ENCODE results near the gene MTG2. TPM values are rescaled to one million over a fixed set of nuclear protein-coding genes. Genes with fewer than 3 reads are reported as not detected.

The MTG2 gene
- total RNA-seq, 1 experiment from 2014 or later: 56.8 TPM

DNA sequence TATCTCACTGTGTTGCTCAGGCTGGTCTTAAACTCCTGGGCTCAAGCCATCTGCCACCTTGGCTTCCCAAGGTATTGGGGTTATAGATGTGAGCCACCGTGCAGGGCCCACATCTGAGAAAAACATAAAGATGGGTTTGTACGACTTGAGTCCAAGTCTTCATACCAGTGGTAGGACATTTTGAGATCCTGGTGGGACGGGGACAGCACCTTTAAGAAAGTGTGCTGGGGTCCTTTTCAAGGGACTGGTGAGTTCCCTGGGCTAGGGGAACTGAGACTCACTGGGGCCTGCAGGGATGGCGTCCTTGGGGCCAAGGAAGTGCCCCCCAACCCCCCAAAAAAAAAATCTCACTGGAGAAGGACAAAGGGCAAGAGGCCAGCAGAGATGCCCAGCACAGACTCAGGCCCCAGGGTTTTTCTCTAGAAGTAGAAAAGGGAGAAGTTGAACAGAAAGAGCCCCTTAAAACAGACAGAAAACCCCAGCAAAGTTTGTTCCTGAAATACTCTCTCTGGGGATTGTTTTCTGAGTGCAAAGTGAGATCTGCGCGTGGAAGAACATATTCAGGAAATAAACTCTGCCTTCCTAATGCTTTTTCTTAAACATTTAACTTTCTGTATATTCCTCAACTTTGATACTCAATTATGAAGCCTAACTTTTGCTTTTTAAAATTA is 66.2 kb downstream of the MTG2 start:
- ChIA-PET CTCF (no interaction called here), POLR2A (no interaction called here)
- Histone ChIP-seq H3K27ac (ENCODE audit: low read length) (no peak overlapping the region), H3K4me1 (ENCODE audit: control insufficient read depth, insufficient read depth, low read length) (no peaks in the 10 kb centered on the region; the same call in 1 of the 2 replicates), H3K27me3 (ENCODE audit: control insufficient read depth, insufficient read depth, low read length) (no peaks in the 10 kb centered on the region), H3K36me3 (ENCODE audit: control insufficient read depth, insufficient read depth, low read length) (no peaks in the 10 kb centered on the region), H3K9me3 (ENCODE audit: control insufficient read depth, insufficient read depth, low read depth, low read length) (no peaks in the 10 kb centered on the region), H3K4me3 (ENCODE audit: low read depth in 2 of 2, low read length in 2 of 2) (no peak overlapping the region)
- no TSS peak for BruUV-seq (replicated peaks)
- ATAC-seq (no peak), DNase-seq (ENCODE audit: low read depth, low spot score) (no peak)
- TF ChIP-seq POLR2AphosphoS5 (IDR thresholded peaks at IDR 0.05; ENCODE audit: low read depth, low read length) (no peak), SIN3A (IDR thresholded peaks at IDR 0.05; ENCODE audit: borderline replicate concordance, insufficient read depth, low read depth, low read length) (no peak)
- in situ Hi-C loops (cut with HindIII; ENCODE audit: low pct_unique_long_range_greater_than_20kb, low sequenced_read_pairs) (no loop called here), intact Hi-C loops (cut with micrococcal nuclease; ENCODE audit: unreplicated experiment) (no loop called here)

DNA sequence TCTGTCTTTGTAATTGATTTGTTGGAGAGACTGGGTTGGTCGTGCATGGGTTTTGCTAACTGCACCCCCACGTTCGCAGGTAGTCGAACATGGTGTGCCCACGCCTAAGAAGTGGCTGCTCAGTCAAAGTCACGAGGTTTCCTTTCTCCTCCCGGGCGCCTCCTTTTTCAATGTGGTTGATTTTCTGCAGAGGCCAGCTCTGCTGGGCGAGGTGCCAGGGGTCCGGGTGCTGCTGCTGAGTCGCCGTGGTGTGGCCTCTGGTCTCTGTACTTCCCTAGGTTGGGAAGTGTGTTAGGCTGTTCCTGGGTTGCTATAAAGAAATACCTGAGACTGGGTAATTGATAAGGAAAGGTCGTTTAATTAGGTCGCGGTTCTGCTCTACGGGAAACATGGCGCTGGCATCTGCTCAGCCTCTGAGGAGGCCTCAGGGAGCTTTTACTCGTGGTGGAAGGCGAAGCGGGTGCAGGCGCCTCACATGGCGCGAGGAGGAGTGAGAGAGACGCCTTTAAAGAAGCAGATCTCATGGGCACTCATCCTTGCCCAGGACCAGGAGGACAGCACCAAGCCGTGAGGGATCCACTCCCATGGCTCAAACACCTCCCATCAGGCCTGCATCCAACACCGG is 69.6 kb downstream of the MTG2 start:
- Histone ChIP-seq H3K4me3 (ENCODE audit: low read depth in 2 of 2, low read length in 2 of 2) (no peak overlapping the region), H3K9me3 (ENCODE audit: control insufficient read depth, insufficient read depth, low read depth, low read length) (no peaks in the 10 kb centered on the region), H3K4me1 (ENCODE audit: control insufficient read depth, insufficient read depth, low read length) (no peaks in the 10 kb centered on the region; the same call in 1 of the 2 replicates), H3K27me3 (ENCODE audit: control insufficient read depth, insufficient read depth, low read length) (no peaks in the 10 kb centered on the region), H3K36me3 (ENCODE audit: control insufficient read depth, insufficient read depth, low read length) (no peaks in the 10 kb centered on the region), H3K27ac (ENCODE audit: low read length) (no peak overlapping the region)
- ChIA-PET POLR2A (no interaction called here), CTCF (no interaction called here)
- TF ChIP-seq, protein P1, sequence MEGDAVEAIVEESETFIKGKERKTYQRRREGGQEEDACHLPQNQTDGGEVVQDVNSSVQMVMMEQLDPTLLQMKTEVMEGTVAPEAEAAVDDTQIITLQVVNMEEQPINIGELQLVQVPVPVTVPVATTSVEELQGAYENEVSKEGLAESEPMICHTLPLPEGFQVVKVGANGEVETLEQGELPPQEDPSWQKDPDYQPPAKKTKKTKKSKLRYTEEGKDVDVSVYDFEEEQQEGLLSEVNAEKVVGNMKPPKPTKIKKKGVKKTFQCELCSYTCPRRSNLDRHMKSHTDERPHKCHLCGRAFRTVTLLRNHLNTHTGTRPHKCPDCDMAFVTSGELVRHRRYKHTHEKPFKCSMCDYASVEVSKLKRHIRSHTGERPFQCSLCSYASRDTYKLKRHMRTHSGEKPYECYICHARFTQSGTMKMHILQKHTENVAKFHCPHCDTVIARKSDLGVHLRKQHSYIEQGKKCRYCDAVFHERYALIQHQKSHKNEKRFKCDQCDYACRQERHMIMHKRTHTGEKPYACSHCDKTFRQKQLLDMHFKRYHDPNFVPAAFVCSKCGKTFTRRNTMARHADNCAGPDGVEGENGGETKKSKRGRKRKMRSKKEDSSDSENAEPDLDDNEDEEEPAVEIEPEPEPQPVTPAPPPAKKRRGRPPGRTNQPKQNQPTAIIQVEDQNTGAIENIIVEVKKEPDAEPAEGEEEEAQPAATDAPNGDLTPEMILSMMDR (IDR thresholded peaks at IDR 0.05): no peak
- TF ChIP-seq TCF7L2 (IDR thresholded peaks at IDR 0.05; ENCODE audit: low read depth, low read length) (no peak), SIN3A (IDR thresholded peaks at IDR 0.05; ENCODE audit: borderline replicate concordance, insufficient read depth, low read depth, low read length) (no peak), POLR2AphosphoS5 (IDR thresholded peaks at IDR 0.05; ENCODE audit: low read depth, low read length) (no peak)
- TF ChIP-seq, protein P2, sequence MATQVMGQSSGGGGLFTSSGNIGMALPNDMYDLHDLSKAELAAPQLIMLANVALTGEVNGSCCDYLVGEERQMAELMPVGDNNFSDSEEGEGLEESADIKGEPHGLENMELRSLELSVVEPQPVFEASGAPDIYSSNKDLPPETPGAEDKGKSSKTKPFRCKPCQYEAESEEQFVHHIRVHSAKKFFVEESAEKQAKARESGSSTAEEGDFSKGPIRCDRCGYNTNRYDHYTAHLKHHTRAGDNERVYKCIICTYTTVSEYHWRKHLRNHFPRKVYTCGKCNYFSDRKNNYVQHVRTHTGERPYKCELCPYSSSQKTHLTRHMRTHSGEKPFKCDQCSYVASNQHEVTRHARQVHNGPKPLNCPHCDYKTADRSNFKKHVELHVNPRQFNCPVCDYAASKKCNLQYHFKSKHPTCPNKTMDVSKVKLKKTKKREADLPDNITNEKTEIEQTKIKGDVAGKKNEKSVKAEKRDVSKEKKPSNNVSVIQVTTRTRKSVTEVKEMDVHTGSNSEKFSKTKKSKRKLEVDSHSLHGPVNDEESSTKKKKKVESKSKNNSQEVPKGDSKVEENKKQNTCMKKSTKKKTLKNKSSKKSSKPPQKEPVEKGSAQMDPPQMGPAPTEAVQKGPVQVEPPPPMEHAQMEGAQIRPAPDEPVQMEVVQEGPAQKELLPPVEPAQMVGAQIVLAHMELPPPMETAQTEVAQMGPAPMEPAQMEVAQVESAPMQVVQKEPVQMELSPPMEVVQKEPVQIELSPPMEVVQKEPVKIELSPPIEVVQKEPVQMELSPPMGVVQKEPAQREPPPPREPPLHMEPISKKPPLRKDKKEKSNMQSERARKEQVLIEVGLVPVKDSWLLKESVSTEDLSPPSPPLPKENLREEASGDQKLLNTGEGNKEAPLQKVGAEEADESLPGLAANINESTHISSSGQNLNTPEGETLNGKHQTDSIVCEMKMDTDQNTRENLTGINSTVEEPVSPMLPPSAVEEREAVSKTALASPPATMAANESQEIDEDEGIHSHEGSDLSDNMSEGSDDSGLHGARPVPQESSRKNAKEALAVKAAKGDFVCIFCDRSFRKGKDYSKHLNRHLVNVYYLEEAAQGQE (IDR thresholded peaks at IDR 0.05; ENCODE audit: insufficient read depth in 1 of 2, low read depth in 2 of 2, low read length in 1 of 2): no peak
- no TSS peak for BruUV-seq (replicated peaks)
- DNase-seq (ENCODE audit: low read depth, low spot score): no peak
- intact Hi-C loops (cut with micrococcal nuclease; ENCODE audit: unreplicated experiment): no loop called here
- ATAC-seq: no peak
- in situ Hi-C loops (cut with HindIII; ENCODE audit: low pct_unique_long_range_greater_than_20kb, low sequenced_read_pairs): no loop called here

Other genes starting within 250 kb of the MTG2 start
- gene TAF4, start 117.1 kb upstream of the MTG2 start, total RNA-seq (2021; ENCODE audit: unreplicated experiment): 21.0 TPM
- gene LSM14B, start 60.6 kb upstream of the MTG2 start, total RNA-seq (2021; ENCODE audit: unreplicated experiment): 52.2 TPM
- gene PSMA7, start 39.6 kb upstream of the MTG2 start, total RNA-seq (2021; ENCODE audit: unreplicated experiment): 402 TPM
- 21.6 TPM for gene SS18L1, start 39.3 kb upstream of the MTG2 start, total RNA-seq (2021; ENCODE audit: unreplicated experiment)
- 0.10 TPM for gene HRH3, start 37.2 kb downstream of the MTG2 start, total RNA-seq (2021; ENCODE audit: unreplicated experiment)
- 41.4 TPM for gene OSBPL2, start 55.5 kb downstream of the MTG2 start, total RNA-seq (2021; ENCODE audit: unreplicated experiment)
- gene ADRM1, start 120.0 kb downstream of the MTG2 start, total RNA-seq (2021; ENCODE audit: unreplicated experiment): 194 TPM
- gene LAMA5, start 184.3 kb downstream of the MTG2 start, total RNA-seq (2021; ENCODE audit: unreplicated experiment): 497 TPM
- gene RPS21, start 204.1 kb downstream of the MTG2 start, total RNA-seq (2021; ENCODE audit: unreplicated experiment): 1,761 TPM
- 9.8 TPM for gene CABLES2, start 224.3 kb downstream of the MTG2 start, total RNA-seq (2021; ENCODE audit: unreplicated experiment)
- gene RBBP8NL, start 244.5 kb downstream of the MTG2 start, total RNA-seq (2021; ENCODE audit: unreplicated experiment): not detected